GM12801 (cell line): ENCODE measurements around the gene C1orf105.

Experiments used
- TF ChIP-seq, protein P1 (sequence below): IDR thresholded peaks from one replicate; pipeline ENCODE4 v1.5.1; 2011; ENCODE audit warnings: control low read depth; ENCODE audit not compliant: insufficient read length; ENCODE audit errors: extremely low read depth

The C1orf105 gene

DNA sequence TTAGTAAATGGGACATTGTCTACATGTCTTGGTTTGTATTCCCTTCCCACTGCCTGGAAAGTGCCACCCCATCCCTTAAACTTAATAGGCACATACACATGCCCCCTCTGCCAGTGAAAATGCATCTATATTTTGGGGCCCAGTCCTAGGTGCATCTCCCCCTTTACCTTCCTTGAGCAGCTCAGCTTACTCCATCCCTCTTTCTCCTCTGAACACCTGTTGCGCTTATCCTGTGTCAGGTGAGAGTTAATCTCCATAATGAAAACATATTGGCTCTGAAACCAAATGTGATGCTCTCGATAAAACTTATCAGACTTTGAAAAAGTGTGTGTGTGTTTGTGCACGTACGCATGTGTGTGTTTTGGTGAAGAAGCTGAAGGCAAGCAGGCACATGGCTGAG, 97.1 kb downstream of the C1orf105 start:
- TF ChIP-seq, protein P1, sequence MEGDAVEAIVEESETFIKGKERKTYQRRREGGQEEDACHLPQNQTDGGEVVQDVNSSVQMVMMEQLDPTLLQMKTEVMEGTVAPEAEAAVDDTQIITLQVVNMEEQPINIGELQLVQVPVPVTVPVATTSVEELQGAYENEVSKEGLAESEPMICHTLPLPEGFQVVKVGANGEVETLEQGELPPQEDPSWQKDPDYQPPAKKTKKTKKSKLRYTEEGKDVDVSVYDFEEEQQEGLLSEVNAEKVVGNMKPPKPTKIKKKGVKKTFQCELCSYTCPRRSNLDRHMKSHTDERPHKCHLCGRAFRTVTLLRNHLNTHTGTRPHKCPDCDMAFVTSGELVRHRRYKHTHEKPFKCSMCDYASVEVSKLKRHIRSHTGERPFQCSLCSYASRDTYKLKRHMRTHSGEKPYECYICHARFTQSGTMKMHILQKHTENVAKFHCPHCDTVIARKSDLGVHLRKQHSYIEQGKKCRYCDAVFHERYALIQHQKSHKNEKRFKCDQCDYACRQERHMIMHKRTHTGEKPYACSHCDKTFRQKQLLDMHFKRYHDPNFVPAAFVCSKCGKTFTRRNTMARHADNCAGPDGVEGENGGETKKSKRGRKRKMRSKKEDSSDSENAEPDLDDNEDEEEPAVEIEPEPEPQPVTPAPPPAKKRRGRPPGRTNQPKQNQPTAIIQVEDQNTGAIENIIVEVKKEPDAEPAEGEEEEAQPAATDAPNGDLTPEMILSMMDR: no peak
